ENCODE data around the gene DGKI.

Gene DGKI

GRCh38 chr7:137670222-137671064, 176.3 kb downstream of the DGKI start:
- no peak overlapping the region for H3K4me2 ChIP-seq (ENCODE audit: low read depth, low read length, poor library complexity, severe bottlenecking)
- no peak overlapping the region for H3K27ac ChIP-seq (ENCODE audit: low read depth, low read length)
- no peak for TF ChIP-seq CTCF (IDR thresholded peaks at IDR 0.05; ENCODE audit: insufficient read depth, low read length, poor library complexity, severe bottlenecking)
- TF ChIP-seq EZH2phosphoT487 (conservative IDR thresholded peaks at IDR 0.05; ENCODE audit: low read length): no peak
- no peaks in the 10 kb centered on the region for H3K36me3 ChIP-seq (ENCODE audit: low read length)
- no peaks in the 10 kb centered on the region for H3K9me2 ChIP-seq (replicated peaks; ENCODE audit: insufficient read depth, low read length)
- H4K20me1 ChIP-seq (ENCODE audit: low read depth, low read length): no peaks in the 10 kb centered on the region
- H2AFZ ChIP-seq (ENCODE audit: low read depth, low read length, severe bottlenecking): no peak overlapping the region
- H3K79me2 ChIP-seq (ENCODE audit: insufficient read depth, low read length): no peaks in the 10 kb centered on the region
- H3K4me3 ChIP-seq (ENCODE audit: insufficient read depth, low read length, poor library complexity, severe bottlenecking): no peak overlapping the region
- H3F3A ChIP-seq (ENCODE audit: insufficient read depth): no peaks in the 10 kb centered on the region
- no peaks in the 10 kb centered on the region for H3K9me3 ChIP-seq (ENCODE audit: insufficient read depth, low read length)
- H3K27me3 ChIP-seq (ENCODE audit: low read length): no peaks in the 10 kb centered on the region
- H3K9ac ChIP-seq (ENCODE audit: low read length): no peak overlapping the region

GRCh38 chr7:137669706-137670105, 177.1 kb downstream of the DGKI start:
- H3K4me2 ChIP-seq (ENCODE audit: low read depth, low read length, poor library complexity, severe bottlenecking): no peak overlapping the region
- H3K4me3 ChIP-seq (ENCODE audit: insufficient read depth, low read length, poor library complexity, severe bottlenecking): no peak overlapping the region
- no peaks in the 10 kb centered on the region for H3K27me3 ChIP-seq (ENCODE audit: low read length)
- H3F3A ChIP-seq (ENCODE audit: insufficient read depth): no peaks in the 10 kb centered on the region
- H4K20me1 ChIP-seq (ENCODE audit: low read depth, low read length): no peaks in the 10 kb centered on the region
- H3K9me3 ChIP-seq (ENCODE audit: insufficient read depth, low read length): no peaks in the 10 kb centered on the region
- TF ChIP-seq EZH2phosphoT487 (conservative IDR thresholded peaks at IDR 0.05; ENCODE audit: low read length) (no peak), CTCF (IDR thresholded peaks at IDR 0.05; ENCODE audit: insufficient read depth, low read length, poor library complexity, severe bottlenecking) (no peak)
- no peaks in the 10 kb centered on the region for H3K9me2 ChIP-seq (replicated peaks; ENCODE audit: insufficient read depth, low read length)
- no peaks in the 10 kb centered on the region for H3K36me3 ChIP-seq (ENCODE audit: low read length)
- H3K79me2 ChIP-seq (ENCODE audit: insufficient read depth, low read length): no peaks in the 10 kb centered on the region
- H3K9ac ChIP-seq (ENCODE audit: low read length): no peak overlapping the region
- H3K27ac ChIP-seq (ENCODE audit: low read depth, low read length): no peak overlapping the region
- H2AFZ ChIP-seq (ENCODE audit: low read depth, low read length, severe bottlenecking): no peak overlapping the region

- H3K9me3 ChIP-seq (ENCODE audit: insufficient read depth, low read length): no peaks in the 10 kb centered on the region
- no peak overlapping the region for H2AFZ ChIP-seq (ENCODE audit: low read depth, low read length, severe bottlenecking)
- no peak overlapping the region for H3K9ac ChIP-seq (ENCODE audit: low read length)
- H3K9me2 ChIP-seq (replicated peaks; ENCODE audit: insufficient read depth, low read length): no peaks in the 10 kb centered on the region
- H3F3A ChIP-seq (ENCODE audit: insufficient read depth): no peaks in the 10 kb centered on the region
- H3K4me2 ChIP-seq (ENCODE audit: low read depth, low read length, poor library complexity, severe bottlenecking): no peak overlapping the region
- H4K20me1 ChIP-seq (ENCODE audit: low read depth, low read length): no peaks in the 10 kb centered on the region
- no peaks in the 10 kb centered on the region for H3K79me2 ChIP-seq (ENCODE audit: insufficient read depth, low read length)
- no peak overlapping the region for H3K27ac ChIP-seq (ENCODE audit: low read depth, low read length)
- H3K27me3 ChIP-seq (ENCODE audit: low read length): no peaks in the 10 kb centered on the region
- no peaks in the 10 kb centered on the region for H3K36me3 ChIP-seq (ENCODE audit: low read length)
- no peak for TF ChIP-seq CTCF (IDR thresholded peaks at IDR 0.05; ENCODE audit: insufficient read depth, low read length, poor library complexity, severe bottlenecking)
- no peak for TF ChIP-seq EZH2phosphoT487 (conservative IDR thresholded peaks at IDR 0.05; ENCODE audit: low read length)
- H3K4me3 ChIP-seq (ENCODE audit: insufficient read depth, low read length, poor library complexity, severe bottlenecking): no peak overlapping the region
Observed at GRCh38 chr7:137668404-137668803, 178.4 kb downstream of the DGKI start.
